HepG2 (cell line): ENCODE results near the gene SLC22A7. TPM values are rescaled to one million over a fixed set of nuclear protein-coding genes. Genes with fewer than 3 reads are reported as not detected.

Experiments
- BRCA1 ChIP-seq: sonication (generic); formaldehyde crosslinking; IDR thresholded peaks from 2 replicates; pipeline ENCODE4 v1.4.0; 2020; ENCODE audit warnings: missing genetic modification reagents
- CCDC6 ChIP-seq: sonication (generic); formaldehyde crosslinking; IDR thresholded peaks from 2 replicates; pipeline ENCODE4 v1.8.1; 2022; ENCODE audit warnings: mild to moderate bottlenecking, missing genetic modification reagents, moderate library complexity
- HOXA3 ChIP-seq: sonication (generic); formaldehyde crosslinking; IDR thresholded peaks from 2 replicates; pipeline ENCODE4 v1.5.0; 2020; ENCODE audit warnings: missing genetic modification reagents
- NFYC ChIP-seq: IDR thresholded peaks from 2 replicates; pipeline ENCODE4 v1.6.1; 2016; ENCODE audit warnings: missing genetic modification reagents, missing compliant biosample characterization
- SSRP1 ChIP-seq: IDR thresholded peaks from 2 replicates; pipeline ENCODE4 v1.6.1; 2016; ENCODE audit warnings: control low read depth
- TCF7L2 ChIP-seq: IDR thresholded peaks from 2 replicates; pipeline ENCODE4 v1.6.1; 2011; ENCODE audit warnings: mild to moderate bottlenecking, low read depth, low read length, moderate library complexity
- TEAD3 ChIP-seq: optimal IDR thresholded peaks from 2 replicates; pipeline ENCODE3; 2016; ENCODE audit warnings: borderline replicate concordance
- TSC22D2 ChIP-seq: sonication (generic); formaldehyde crosslinking; IDR thresholded peaks from 2 replicates; pipeline ENCODE4 v1.5.1; 2020; ENCODE audit warnings: missing genetic modification reagents, mild to moderate bottlenecking, borderline replicate concordance
- ZBTB8A ChIP-seq: sonication (generic); formaldehyde crosslinking; IDR thresholded peaks from 2 replicates; pipeline ENCODE4 v1.4.0; 2020; ENCODE audit warnings: mild to moderate bottlenecking, low read depth, missing genetic modification reagents, borderline replicate concordance
- ZEB1 ChIP-seq: IDR thresholded peaks from 2 replicates; pipeline ENCODE4 v1.6.1; 2012; ENCODE audit warnings: mild to moderate bottlenecking, low read depth, inconsistent platforms; ENCODE audit not compliant: insufficient replicate concordance
- ZFP37 ChIP-seq: sonication (generic); formaldehyde crosslinking; IDR thresholded peaks from 2 replicates; pipeline ENCODE4 v1.4.0; 2020; ENCODE audit warnings: missing genetic modification reagents, borderline replicate concordance
- ZNF143 ChIP-seq: sonication (generic); formaldehyde crosslinking; IDR thresholded peaks from 2 replicates; pipeline ENCODE4 v1.4.0; 2020; ENCODE audit warnings: missing genetic modification reagents
- ZNF430 ChIP-seq: sonication (generic); formaldehyde crosslinking; IDR thresholded peaks from 2 replicates; pipeline ENCODE4 v1.9.0; 2021; ENCODE audit warnings: mild to moderate bottlenecking, missing genetic modification reagents
- polyA plus RNA-seq, 8 experiments: library from polyadenylated mRNA; depleted of rRNA in 3 of 8; stranded (reverse) in 7 of 8; unstranded in 1 of 8; fragments of >200 nt; fragmentation: Illumina TruSeq in 4 of 8; extraction: Trizol in 4 of 8; gene quantifications; 2 replicates each; pipeline versions ENCODE4 v1.2.1 to v1.2.3, GENCODE V29; 2011 to 2016; ENCODE audit warnings: low read depth in 4 of 8, missing spikeins in 1 of 8, mixed read lengths in 1 of 8; ENCODE audit not compliant: insufficient read depth in 1 of 8
- total RNA-seq, 5 experiments: library from RNA; depleted of rRNA; stranded (reverse); fragments of >200 nt; fragmentation: Illumina TruSeq; extraction: Trizol; gene quantifications; 2 replicates each; pipeline ENCODE4 v1.2.3, GENCODE V29; 2016; ENCODE audit warnings: low read depth in 1 of 5
- TF ChIP-seq, protein P1 (sequence below): sonication (generic); formaldehyde crosslinking; IDR thresholded peaks from 2 replicates; pipeline ENCODE4 v1.4.0; 2020; ENCODE audit warnings: missing genetic modification reagents
- TF ChIP-seq, protein P2 (sequence below), 2 experiments: fragments of 450-650 bp in 1 of 2; sonication (generic) in 1 of 2; formaldehyde crosslinking in 1 of 2; IDR thresholded peaks; 2 replicates each; pipeline versions ENCODE4 v1.6.1 to v1.8.0; 2016 to 2022; ENCODE audit warnings: antibody characterized with exemption in 1 of 2, mild to moderate bottlenecking in 1 of 2, missing genetic modification reagents in 1 of 2

SLC22A7 gene
- total and polyA plus RNA-seq, 2 of the 13 experiments (the other 11 are each of a cell fraction or from before 2014, with no cell fraction given): 5.3 to 22.6 TPM

DNA sequence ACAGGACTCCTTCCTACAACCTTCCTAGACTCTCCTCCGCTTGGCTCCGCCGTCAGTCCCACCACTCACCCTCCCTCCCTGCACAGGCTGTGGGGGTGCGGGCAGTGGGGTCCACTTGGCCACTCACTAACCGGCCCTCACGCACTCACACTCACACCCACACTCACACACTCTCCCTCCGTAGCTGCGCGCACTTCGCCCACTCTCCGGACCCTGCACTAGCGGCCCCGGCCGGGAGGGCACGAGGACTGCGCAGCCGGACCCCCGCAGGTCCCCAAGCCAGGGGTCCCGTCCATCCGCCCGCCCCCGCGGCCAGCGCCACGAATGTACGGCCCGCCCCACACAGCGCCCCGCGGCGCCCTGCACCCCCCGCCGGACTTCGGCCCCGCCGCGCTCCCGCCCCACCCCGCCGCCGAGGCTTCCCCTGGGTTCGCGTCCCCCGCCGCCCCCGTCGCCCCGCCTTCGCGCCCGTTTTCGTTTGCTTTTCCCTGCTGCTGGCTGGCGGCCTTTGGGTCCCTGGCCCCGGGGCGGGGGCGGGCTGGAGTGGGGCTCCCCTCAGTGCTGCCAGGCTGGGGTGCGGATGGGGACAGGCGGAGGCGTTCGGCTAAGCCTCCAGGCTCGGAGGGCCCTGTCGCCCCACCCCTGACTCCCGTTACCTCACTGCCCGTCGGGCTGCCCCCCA, 23.0 kb upstream of the SLC22A7 start (continued):
- TF ChIP-seq, protein P1, sequence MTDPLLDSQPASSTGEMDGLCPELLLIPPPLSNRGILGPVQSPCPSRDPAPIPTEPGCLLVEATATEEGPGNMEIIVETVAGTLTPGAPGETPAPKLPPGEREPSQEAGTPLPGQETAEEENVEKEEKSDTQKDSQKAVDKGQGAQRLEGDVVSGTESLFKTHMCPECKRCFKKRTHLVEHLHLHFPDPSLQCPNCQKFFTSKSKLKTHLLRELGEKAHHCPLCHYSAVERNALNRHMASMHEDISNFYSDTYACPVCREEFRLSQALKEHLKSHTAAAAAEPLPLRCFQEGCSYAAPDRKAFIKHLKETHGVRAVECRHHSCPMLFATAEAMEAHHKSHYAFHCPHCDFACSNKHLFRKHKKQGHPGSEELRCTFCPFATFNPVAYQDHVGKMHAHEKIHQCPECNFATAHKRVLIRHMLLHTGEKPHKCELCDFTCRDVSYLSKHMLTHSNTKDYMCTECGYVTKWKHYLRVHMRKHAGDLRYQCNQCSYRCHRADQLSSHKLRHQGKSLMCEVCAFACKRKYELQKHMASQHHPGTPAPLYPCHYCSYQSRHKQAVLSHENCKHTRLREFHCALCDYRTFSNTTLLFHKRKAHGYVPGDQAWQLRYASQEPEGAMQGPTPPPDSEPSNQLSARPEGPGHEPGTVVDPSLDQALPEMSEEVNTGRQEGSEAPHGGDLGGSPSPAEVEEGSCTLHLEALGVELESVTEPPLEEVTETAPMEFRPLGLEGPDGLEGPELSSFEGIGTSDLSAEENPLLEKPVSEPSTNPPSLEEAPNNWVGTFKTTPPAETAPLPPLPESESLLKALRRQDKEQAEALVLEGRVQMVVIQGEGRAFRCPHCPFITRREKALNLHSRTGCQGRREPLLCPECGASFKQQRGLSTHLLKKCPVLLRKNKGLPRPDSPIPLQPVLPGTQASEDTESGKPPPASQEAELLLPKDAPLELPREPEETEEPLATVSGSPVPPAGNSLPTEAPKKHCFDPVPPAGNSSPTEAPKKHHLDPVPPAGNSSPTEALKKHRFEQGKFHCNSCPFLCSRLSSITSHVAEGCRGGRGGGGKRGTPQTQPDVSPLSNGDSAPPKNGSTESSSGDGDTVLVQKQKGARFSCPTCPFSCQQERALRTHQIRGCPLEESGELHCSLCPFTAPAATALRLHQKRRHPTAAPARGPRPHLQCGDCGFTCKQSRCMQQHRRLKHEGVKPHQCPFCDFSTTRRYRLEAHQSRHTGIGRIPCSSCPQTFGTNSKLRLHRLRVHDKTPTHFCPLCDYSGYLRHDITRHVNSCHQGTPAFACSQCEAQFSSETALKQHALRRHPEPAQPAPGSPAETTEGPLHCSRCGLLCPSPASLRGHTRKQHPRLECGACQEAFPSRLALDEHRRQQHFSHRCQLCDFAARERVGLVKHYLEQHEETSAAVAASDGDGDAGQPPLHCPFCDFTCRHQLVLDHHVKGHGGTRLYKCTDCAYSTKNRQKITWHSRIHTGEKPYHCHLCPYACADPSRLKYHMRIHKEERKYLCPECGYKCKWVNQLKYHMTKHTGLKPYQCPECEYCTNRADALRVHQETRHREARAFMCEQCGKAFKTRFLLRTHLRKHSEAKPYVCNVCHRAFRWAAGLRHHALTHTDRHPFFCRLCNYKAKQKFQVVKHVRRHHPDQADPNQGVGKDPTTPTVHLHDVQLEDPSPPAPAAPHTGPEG (CRISPR knock-in tag): peak; percentile 77; the same call in 1 of the 2 replicates
- TF ChIP-seq BRCA1 (CRISPR knock-in tag): no peak
- TF ChIP-seq ZBTB8A (CRISPR knock-in tag): peak; percentile 14; the same call in 1 of the 2 replicates
- no peak for TF ChIP-seq SSRP1
- no peak for TF ChIP-seq ZEB1
- TF ChIP-seq HOXA3: peak; percentile 88
- TF ChIP-seq, protein P2, sequence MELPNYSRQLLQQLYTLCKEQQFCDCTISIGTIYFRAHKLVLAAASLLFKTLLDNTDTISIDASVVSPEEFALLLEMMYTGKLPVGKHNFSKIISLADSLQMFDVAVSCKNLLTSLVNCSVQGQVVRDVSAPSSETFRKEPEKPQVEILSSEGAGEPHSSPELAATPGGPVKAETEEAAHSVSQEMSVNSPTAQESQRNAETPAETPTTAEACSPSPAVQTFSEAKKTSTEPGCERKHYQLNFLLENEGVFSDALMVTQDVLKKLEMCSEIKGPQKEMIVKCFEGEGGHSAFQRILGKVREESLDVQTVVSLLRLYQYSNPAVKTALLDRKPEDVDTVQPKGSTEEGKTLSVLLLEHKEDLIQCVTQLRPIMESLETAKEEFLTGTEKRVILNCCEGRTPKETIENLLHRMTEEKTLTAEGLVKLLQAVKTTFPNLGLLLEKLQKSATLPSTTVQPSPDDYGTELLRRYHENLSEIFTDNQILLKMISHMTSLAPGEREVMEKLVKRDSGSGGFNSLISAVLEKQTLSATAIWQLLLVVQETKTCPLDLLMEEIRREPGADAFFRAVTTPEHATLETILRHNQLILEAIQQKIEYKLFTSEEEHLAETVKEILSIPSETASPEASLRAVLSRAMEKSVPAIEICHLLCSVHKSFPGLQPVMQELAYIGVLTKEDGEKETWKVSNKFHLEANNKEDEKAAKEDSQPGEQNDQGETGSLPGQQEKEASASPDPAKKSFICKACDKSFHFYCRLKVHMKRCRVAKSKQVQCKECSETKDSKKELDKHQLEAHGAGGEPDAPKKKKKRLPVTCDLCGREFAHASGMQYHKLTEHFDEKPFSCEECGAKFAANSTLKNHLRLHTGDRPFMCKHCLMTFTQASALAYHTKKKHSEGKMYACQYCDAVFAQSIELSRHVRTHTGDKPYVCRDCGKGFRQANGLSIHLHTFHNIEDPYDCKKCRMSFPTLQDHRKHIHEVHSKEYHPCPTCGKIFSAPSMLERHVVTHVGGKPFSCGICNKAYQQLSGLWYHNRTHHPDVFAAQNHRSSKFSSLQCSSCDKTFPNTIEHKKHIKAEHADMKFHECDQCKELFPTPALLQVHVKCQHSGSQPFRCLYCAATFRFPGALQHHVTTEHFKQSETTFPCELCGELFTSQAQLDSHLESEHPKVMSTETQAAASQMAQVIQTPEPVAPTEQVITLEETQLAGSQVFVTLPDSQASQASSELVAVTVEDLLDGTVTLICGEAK (IDR thresholded peaks at IDR 0.05): no peak
- TF ChIP-seq, protein P2 (CRISPR knock-in tag; IDR thresholded peaks at IDR 0.05): peak; percentile 37; the same call in 1 of the 2 replicates
- TF ChIP-seq TEAD3 (CRISPR knock-in tag): peak; percentile 12
- no peak for TF ChIP-seq ZFP37 (CRISPR knock-in tag)
- TF ChIP-seq ZNF143: no peak
- no peak for TF ChIP-seq NFYC (CRISPR knock-in tag)
- TF ChIP-seq TCF7L2: no peak
- no peak; the same call in none of the 2 replicates for TF ChIP-seq CCDC6 (CRISPR knock-in tag)
- peak; percentile 72; the same call in 1 of the 2 replicates for TF ChIP-seq ZNF430 (CRISPR knock-in tag)
- peak; percentile 9; the same call in 1 of the 2 replicates for TF ChIP-seq TSC22D2
